WTC11 (cell line): Measurements from ENCODE around the gene B3GNT8. TPM values are rescaled to one million over a fixed set of nuclear protein-coding genes. Genes with fewer than 3 reads are reported as not detected.
"Not testable (repeated sequence)": the region's sequence is repeated elsewhere in the genome, so short reads cannot be mapped to it uniquely, and the experiment has no call there.

ENCODE experiments used
- ATAC-seq: fragments of 200-7000 bp; cut with Tn5 transposase; 2 replicates; pipeline ENCODE4 v1.10.0; 2021; ENCODE audit warnings: mild to moderate bottlenecking, moderate library complexity
- CTCF ChIA-PET: fragments of 300-600 bp; sonication (Branson Sonifier 250); formaldehyde crosslinking; loops from one replicate; lab custom pipeline; 2021; ENCODE audit warnings: antibody characterized with exemption; lab: Charles Lee
- POLR2A ChIA-PET: fragments of 350-600 bp; sonication (Branson Sonifier 250); formaldehyde crosslinking; loops from one replicate; lab custom pipeline; 2021; ENCODE audit warnings: antibody characterized with exemption; lab: Charles Lee
- DNase-seq: peaks from one replicate; pipeline ENCODE4 v3.0.0; 2021; ENCODE audit warnings: low spot score
- H3K27ac Mint-ChIP-seq: 2 replicates; pipeline ENCODE4 v1.8.0; 2021; ENCODE audit warnings: mixed read lengths
- H3K27me3 Mint-ChIP-seq: 2 replicates; pipeline ENCODE4 v1.8.0; 2021; ENCODE audit warnings: low read depth, mild to moderate bottlenecking, moderate library complexity, mixed read lengths
- H3K36me3 Mint-ChIP-seq: 2 replicates; pipeline ENCODE4 v1.8.0; 2021; ENCODE audit warnings: mixed read lengths
- H3K4me1 Mint-ChIP-seq: 2 replicates; pipeline ENCODE4 v1.8.0; 2022; ENCODE audit warnings: mixed read lengths
- H3K4me3 Mint-ChIP-seq: 2 replicates; pipeline ENCODE4 v1.8.0; 2021; ENCODE audit warnings: mild to moderate bottlenecking, moderate library complexity, mixed read lengths
- H3K9me3 Mint-ChIP-seq: 2 replicates; pipeline ENCODE4 v1.8.0; 2021; ENCODE audit warnings: mixed read lengths
- CBFB ChIP-seq: sonication (generic); formaldehyde crosslinking; IDR thresholded peaks from 2 replicates; pipeline ENCODE4 v1.8.1; 2022; ENCODE audit warnings: mild to moderate bottlenecking, low read depth, missing genetic modification reagents
- NFATC4 ChIP-seq: fragments of 250-450 bp; sonication (Bioruptor Pico); IDR thresholded peaks from 2 replicates; pipeline ENCODE4 v1.9.0; 2021; ENCODE audit warnings: mild to moderate bottlenecking
- NFE2L1 ChIP-seq: sonication (generic); formaldehyde crosslinking; IDR thresholded peaks from 2 replicates; pipeline ENCODE4 v1.8.1; 2023; ENCODE audit warnings: missing genetic modification reagents
- NFYB ChIP-seq: sonication (generic); formaldehyde crosslinking; conservative IDR thresholded peaks from 2 replicates; pipeline ENCODE4 v1.8.0; 2022; ENCODE audit warnings: low read depth, missing genetic modification reagents
- OVOL2 ChIP-seq: fragments of 250-450 bp; sonication (Bioruptor Pico); IDR thresholded peaks from 2 replicates; pipeline ENCODE4 v1.9.0; 2021; ENCODE audit warnings: mild to moderate bottlenecking, borderline replicate concordance
- RORB ChIP-seq: fragments of 250-450 bp; sonication (Bioruptor Pico); IDR thresholded peaks from 2 replicates; pipeline ENCODE4 v1.9.0; 2021; ENCODE audit warnings: mild to moderate bottlenecking
- ZBTB21 ChIP-seq: sonication (generic); formaldehyde crosslinking; IDR thresholded peaks from 2 replicates; pipeline ENCODE4 v1.8.1; 2023; ENCODE audit warnings: mild to moderate bottlenecking, missing genetic modification reagents, borderline replicate concordance
- ZNF232 ChIP-seq: sonication (generic); formaldehyde crosslinking; IDR thresholded peaks from 2 replicates; pipeline ENCODE4 v1.8.0; 2022; ENCODE audit warnings: mild to moderate bottlenecking, missing genetic modification reagents
- ZNF423 ChIP-seq: fragments of 250-450 bp; sonication (Bioruptor Pico); IDR thresholded peaks from 2 replicates; pipeline ENCODE4 v2.1.2; 2022; ENCODE audit warnings: mild to moderate bottlenecking, moderate library complexity
- total RNA-seq: library from RNA; stranded (reverse); gene quantifications from 3 replicates; pipeline ENCODE4 v1.2.3, GENCODE V29; 2021
- TF ChIP-seq, protein P1 (sequence below): sonication (generic); formaldehyde crosslinking; IDR thresholded peaks from 2 replicates; pipeline ENCODE4 v1.8.0; 2023; ENCODE audit warnings: mild to moderate bottlenecking, missing genetic modification reagents
- TF ChIP-seq, protein P2 (sequence below): sonication (generic); formaldehyde crosslinking; IDR thresholded peaks from 2 replicates; pipeline ENCODE4 v1.8.1; 2022; ENCODE audit warnings: mild to moderate bottlenecking, moderate library complexity, missing genetic modification reagents
- TF ChIP-seq, protein P3 (sequence below): fragments of 250-450 bp; sonication (Bioruptor Pico); conservative IDR thresholded peaks from 2 replicates; pipeline ENCODE4 v1.9.0; 2021; ENCODE audit warnings: mild to moderate bottlenecking
- TF ChIP-seq, protein P4 (sequence below): sonication (generic); formaldehyde crosslinking; IDR thresholded peaks from 2 replicates; pipeline ENCODE4 v1.8.0; 2022; ENCODE audit warnings: mild to moderate bottlenecking, missing genetic modification reagents
- TF ChIP-seq, protein P5 (sequence below): sonication (generic); formaldehyde crosslinking; IDR thresholded peaks from 2 replicates; pipeline ENCODE4 v1.8.1; 2022; ENCODE audit warnings: missing genetic modification reagents, borderline replicate concordance
- TF ChIP-seq, protein P6 (sequence below): sonication (generic); formaldehyde crosslinking; IDR thresholded peaks from 2 replicates; pipeline ENCODE4 v1.8.1; 2023; ENCODE audit warnings: mild to moderate bottlenecking, missing genetic modification reagents
- TF ChIP-seq, protein P7 (sequence below): sonication (generic); formaldehyde crosslinking; IDR thresholded peaks from 2 replicates; pipeline ENCODE4 v1.8.1; 2022; ENCODE audit warnings: mild to moderate bottlenecking, missing genetic modification reagents, moderate library complexity, borderline replicate concordance
- TF ChIP-seq, protein P8 (sequence below): sonication (generic); formaldehyde crosslinking; IDR thresholded peaks from 2 replicates; pipeline ENCODE4 v1.8.1; 2022; ENCODE audit warnings: low read depth, missing genetic modification reagents, borderline replicate concordance
- TF ChIP-seq, protein P9 (sequence below): fragments of 250-450 bp; sonication (Bioruptor Pico); IDR thresholded peaks from 2 replicates; pipeline ENCODE4 v1.9.0; 2021; ENCODE audit warnings: mild to moderate bottlenecking

B3GNT8 gene
- total RNA-seq, 1 experiment from 2014 or later, result 2.3 TPM

DNA sequence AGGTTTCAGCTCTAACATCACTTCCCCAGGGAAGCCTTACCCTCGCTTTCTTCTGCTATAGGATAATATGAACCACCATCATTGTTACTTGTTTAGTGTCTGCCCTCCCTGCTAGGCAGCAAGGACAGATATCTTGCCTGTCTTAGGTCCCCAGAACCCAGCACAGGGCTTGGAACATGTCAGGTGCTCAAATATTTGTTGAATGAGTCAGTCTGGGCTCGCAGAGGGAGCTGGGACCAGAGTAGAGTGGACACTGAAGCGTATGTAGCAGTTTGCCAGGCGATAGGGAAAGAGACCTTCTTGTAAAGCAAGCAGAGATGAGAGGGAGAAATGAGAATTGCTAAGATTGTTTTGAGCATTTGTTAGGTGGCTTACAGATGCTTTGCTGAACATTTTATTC is 17.9 kb downstream of the B3GNT8 start (continued):
- TF ChIP-seq, protein P1, sequence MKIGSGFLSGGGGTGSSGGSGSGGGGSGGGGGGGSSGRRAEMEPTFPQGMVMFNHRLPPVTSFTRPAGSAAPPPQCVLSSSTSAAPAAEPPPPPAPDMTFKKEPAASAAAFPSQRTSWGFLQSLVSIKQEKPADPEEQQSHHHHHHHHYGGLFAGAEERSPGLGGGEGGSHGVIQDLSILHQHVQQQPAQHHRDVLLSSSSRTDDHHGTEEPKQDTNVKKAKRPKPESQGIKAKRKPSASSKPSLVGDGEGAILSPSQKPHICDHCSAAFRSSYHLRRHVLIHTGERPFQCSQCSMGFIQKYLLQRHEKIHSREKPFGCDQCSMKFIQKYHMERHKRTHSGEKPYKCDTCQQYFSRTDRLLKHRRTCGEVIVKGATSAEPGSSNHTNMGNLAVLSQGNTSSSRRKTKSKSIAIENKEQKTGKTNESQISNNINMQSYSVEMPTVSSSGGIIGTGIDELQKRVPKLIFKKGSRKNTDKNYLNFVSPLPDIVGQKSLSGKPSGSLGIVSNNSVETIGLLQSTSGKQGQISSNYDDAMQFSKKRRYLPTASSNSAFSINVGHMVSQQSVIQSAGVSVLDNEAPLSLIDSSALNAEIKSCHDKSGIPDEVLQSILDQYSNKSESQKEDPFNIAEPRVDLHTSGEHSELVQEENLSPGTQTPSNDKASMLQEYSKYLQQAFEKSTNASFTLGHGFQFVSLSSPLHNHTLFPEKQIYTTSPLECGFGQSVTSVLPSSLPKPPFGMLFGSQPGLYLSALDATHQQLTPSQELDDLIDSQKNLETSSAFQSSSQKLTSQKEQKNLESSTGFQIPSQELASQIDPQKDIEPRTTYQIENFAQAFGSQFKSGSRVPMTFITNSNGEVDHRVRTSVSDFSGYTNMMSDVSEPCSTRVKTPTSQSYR (CRISPR knock-in tag), result no peak
- no peak for TF ChIP-seq CBFB (CRISPR knock-in tag)
- TF ChIP-seq, protein P2, sequence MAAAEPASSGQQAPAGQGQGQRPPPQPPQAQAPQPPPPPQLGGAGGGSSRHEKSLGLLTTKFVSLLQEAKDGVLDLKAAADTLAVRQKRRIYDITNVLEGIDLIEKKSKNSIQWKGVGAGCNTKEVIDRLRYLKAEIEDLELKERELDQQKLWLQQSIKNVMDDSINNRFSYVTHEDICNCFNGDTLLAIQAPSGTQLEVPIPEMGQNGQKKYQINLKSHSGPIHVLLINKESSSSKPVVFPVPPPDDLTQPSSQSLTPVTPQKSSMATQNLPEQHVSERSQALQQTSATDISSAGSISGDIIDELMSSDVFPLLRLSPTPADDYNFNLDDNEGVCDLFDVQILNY (CRISPR knock-in tag), result no peak
- no peak for TF ChIP-seq OVOL2 (CRISPR knock-in tag)
- TF ChIP-seq, protein P3, sequence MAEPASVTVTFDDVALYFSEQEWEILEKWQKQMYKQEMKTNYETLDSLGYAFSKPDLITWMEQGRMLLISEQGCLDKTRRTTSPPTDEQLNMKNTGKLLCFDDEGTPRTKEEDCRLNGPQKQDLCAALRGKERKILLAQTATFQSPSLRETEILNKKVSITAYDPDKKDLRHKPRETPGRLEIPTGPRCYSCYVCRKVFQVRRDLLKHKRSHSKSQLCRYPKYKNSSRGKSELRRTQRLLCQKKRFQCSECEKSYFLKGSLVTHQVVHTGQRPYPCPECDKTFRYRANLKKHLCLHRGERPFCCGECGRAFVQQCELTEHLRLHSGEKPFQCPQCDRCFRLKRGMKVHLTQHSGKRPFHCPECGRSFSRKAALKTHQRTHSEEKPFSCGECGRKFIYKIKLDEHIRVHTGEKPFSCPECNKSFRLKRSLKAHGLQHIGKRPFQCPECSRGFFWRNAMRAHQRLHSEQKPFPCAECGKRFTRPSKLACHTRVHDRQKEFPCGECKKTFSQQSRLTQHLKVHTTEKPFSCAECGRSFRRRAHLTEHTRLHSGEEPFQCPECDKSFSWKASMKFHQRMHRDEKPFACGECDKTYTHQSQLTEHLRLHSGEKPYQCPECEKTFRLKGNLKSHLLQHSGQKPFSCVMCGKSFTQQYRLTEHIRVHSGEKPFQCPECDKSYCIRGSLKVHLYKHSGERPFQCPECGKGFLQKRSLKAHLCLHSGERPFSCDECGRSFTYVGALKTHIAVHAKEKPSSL, result no peak
- TF ChIP-seq, protein P4, sequence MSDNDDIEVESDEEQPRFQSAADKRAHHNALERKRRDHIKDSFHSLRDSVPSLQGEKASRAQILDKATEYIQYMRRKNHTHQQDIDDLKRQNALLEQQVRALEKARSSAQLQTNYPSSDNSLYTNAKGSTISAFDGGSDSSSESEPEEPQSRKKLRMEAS (CRISPR knock-in tag), result no peak
- TF ChIP-seq ZNF232 (CRISPR knock-in tag), result no peak
- TF ChIP-seq NFYB, result no peak
- TF ChIP-seq NFATC4, result no peak

DNA sequence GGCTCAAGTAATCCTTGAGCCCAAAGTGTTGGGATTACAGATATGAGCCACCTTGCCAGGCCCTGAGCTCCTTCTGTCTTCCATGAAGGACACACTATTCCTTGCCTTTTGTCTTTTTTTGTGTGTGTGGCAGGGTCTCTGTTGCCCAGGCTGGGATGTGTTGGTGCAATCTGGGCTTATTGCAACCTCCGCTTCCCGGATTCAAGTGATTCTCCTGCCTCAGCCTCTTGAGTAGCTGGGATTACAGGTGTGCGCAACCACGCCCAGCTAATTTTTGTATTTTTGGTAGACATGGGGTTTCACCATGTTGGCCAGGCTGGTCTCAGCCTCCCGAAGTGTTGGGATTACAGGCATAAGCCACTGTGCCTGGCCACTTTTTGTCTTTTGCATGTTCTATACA is 18.3 kb downstream of the B3GNT8 start:
- H3K4me1 Mint-ChIP-seq, result peaks cover 13% of the 10 kb centered on the region
- ATAC-seq, result not testable (repeated sequence)
- CTCF ChIA-PET, result interaction anchor here (0.6 to 3.8 kb wide), 17 partner anchors 11 to 162 kb away, joined by 3 to 25 read pairs (median 6); partner anchors contain the start of genes B3GNT8, B9D2 and DMAC2

DNA sequence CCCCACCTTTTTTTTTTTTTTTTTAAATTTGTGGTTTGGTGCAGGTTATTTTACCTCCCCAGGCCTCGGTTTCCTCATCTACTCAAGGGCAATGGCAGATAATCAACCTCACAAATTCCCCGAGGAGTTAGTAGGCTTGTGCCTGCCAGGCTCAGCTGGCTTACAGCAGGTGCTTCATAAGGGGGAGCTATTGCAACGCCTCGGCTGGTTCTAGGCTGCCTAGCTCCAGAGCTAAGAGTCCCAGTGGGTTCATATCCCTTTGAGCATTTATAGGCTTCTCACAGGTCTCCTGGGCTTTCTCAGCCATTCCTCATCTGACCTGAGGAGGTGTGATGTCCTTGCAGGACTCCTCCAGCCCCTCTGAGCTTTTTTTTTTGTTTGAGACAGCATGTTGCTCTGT is 18.9 kb downstream of the B3GNT8 start:
- peak; percentile 58 for ATAC-seq
- peaks cover 13% of the 10 kb centered on the region for H3K4me1 Mint-ChIP-seq
- TF ChIP-seq, protein P5, sequence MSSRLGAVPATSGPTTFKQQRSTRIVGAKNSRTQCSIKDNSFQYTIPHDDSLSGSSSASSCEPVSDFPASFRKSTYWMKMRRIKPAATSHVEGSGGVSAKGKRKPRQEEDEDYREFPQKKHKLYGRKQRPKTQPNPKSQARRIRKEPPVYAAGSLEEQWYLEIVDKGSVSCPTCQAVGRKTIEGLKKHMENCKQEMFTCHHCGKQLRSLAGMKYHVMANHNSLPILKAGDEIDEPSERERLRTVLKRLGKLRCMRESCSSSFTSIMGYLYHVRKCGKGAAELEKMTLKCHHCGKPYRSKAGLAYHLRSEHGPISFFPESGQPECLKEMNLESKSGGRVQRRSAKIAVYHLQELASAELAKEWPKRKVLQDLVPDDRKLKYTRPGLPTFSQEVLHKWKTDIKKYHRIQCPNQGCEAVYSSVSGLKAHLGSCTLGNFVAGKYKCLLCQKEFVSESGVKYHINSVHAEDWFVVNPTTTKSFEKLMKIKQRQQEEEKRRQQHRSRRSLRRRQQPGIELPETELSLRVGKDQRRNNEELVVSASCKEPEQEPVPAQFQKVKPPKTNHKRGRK, result no peak
- TF ChIP-seq OVOL2 (CRISPR knock-in tag) (no peak), RORB (CRISPR knock-in tag) (no peak), ZNF423 (CRISPR knock-in tag) (no peak), ZBTB21 (CRISPR knock-in tag) (no peak), NFE2L1 (CRISPR knock-in tag) (no peak)
- TF ChIP-seq, protein P6, sequence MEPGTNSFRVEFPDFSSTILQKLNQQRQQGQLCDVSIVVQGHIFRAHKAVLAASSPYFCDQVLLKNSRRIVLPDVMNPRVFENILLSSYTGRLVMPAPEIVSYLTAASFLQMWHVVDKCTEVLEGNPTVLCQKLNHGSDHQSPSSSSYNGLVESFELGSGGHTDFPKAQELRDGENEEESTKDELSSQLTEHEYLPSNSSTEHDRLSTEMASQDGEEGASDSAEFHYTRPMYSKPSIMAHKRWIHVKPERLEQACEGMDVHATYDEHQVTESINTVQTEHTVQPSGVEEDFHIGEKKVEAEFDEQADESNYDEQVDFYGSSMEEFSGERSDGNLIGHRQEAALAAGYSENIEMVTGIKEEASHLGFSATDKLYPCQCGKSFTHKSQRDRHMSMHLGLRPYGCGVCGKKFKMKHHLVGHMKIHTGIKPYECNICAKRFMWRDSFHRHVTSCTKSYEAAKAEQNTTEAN (CRISPR knock-in tag), result no peak
- TF ChIP-seq, protein P7, sequence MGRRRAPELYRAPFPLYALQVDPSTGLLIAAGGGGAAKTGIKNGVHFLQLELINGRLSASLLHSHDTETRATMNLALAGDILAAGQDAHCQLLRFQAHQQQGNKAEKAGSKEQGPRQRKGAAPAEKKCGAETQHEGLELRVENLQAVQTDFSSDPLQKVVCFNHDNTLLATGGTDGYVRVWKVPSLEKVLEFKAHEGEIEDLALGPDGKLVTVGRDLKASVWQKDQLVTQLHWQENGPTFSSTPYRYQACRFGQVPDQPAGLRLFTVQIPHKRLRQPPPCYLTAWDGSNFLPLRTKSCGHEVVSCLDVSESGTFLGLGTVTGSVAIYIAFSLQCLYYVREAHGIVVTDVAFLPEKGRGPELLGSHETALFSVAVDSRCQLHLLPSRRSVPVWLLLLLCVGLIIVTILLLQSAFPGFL (CRISPR knock-in tag), result no peak
- TF ChIP-seq, protein P8, sequence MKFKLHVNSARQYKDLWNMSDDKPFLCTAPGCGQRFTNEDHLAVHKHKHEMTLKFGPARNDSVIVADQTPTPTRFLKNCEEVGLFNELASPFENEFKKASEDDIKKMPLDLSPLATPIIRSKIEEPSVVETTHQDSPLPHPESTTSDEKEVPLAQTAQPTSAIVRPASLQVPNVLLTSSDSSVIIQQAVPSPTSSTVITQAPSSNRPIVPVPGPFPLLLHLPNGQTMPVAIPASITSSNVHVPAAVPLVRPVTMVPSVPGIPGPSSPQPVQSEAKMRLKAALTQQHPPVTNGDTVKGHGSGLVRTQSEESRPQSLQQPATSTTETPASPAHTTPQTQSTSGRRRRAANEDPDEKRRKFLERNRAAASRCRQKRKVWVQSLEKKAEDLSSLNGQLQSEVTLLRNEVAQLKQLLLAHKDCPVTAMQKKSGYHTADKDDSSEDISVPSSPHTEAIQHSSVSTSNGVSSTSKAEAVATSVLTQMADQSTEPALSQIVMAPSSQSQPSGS (CRISPR knock-in tag), result no peak
- TF ChIP-seq, protein P9, sequence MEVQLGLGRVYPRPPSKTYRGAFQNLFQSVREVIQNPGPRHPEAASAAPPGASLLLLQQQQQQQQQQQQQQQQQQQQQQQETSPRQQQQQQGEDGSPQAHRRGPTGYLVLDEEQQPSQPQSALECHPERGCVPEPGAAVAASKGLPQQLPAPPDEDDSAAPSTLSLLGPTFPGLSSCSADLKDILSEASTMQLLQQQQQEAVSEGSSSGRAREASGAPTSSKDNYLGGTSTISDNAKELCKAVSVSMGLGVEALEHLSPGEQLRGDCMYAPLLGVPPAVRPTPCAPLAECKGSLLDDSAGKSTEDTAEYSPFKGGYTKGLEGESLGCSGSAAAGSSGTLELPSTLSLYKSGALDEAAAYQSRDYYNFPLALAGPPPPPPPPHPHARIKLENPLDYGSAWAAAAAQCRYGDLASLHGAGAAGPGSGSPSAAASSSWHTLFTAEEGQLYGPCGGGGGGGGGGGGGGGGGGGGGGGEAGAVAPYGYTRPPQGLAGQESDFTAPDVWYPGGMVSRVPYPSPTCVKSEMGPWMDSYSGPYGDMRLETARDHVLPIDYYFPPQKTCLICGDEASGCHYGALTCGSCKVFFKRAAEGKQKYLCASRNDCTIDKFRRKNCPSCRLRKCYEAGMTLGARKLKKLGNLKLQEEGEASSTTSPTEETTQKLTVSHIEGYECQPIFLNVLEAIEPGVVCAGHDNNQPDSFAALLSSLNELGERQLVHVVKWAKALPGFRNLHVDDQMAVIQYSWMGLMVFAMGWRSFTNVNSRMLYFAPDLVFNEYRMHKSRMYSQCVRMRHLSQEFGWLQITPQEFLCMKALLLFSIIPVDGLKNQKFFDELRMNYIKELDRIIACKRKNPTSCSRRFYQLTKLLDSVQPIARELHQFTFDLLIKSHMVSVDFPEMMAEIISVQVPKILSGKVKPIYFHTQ, result no peak

More for the DNA sequence above, 18.3 kb downstream of the B3GNT8 start:
- H3K4me3 Mint-ChIP-seq, H3K27me3 Mint-ChIP-seq, H3K27ac Mint-ChIP-seq, H3K9me3 Mint-ChIP-seq, DNase-seq, H3K36me3 Mint-ChIP-seq: not testable (repeated sequence)
- POLR2A ChIA-PET, result interaction anchor here (0.7 to 1.9 kb wide), 4 partner anchors 18 to 348 kb away, joined by 4 to 10 read pairs (median 7); partner anchors contain the start of genes B3GNT8 and DMAC2

More for the DNA sequence above, 18.9 kb downstream of the B3GNT8 start:
- Mint-ChIP-seq H3K27me3 (no peaks in the 10 kb centered on the region), H3K36me3 (no peaks in the 10 kb centered on the region), H3K4me3 (no peak overlapping the region), H3K27ac (no peak overlapping the region), H3K9me3 (no peaks in the 10 kb centered on the region)
- CTCF ChIA-PET, result interaction anchor here (0.6 to 3.8 kb wide), 20 partner anchors 10 to 410 kb away, joined by 3 to 25 read pairs (median 6); partner anchors contain the start of genes B3GNT8, B9D2 and DMAC2
- DNase-seq, result no peak
- POLR2A ChIA-PET, result interaction anchor here (0.7 to 1.9 kb wide), 5 partner anchors 19 to 347 kb away, joined by 4 to 10 read pairs (median 6); partner anchors contain the start of genes B3GNT8 and DMAC2
